ENCODE measurements around the gene ZNRF2.

Gene ZNRF2

GRCh38 chr7:30412782-30413504 is 128.5 kb downstream of the ZNRF2 start:
- TF ChIP-seq CTCF (IDR thresholded peaks at IDR 0.05; ENCODE audit: low read length, missing control alignments) = peak; percentile 61
- peak; percentile 93 for DNase-seq (ENCODE audit: low read depth)

GRCh38 chr7:30413864-30414263 is 129.5 kb downstream of the ZNRF2 start:
- TF ChIP-seq CTCF (IDR thresholded peaks at IDR 0.05; ENCODE audit: low read length, missing control alignments) = no peak
- no peak for DNase-seq (ENCODE audit: low read depth)
- no peak overlapping the region for H3K4me3 ChIP-seq (replicated peaks; ENCODE audit: low read depth, low read length)

More at GRCh38 chr7:30412782-30413504, 128.5 kb downstream of the ZNRF2 start:
- no peak overlapping the region for H3K4me3 ChIP-seq (replicated peaks; ENCODE audit: low read depth, low read length)
